GM19240 (cell line): Measurements from ENCODE around the gene IL17A.
"Not testable (repeated sequence)": the region's sequence is repeated elsewhere in the genome, so short reads cannot be mapped to it uniquely, and the experiment has no call there.

ENCODE experiments used
- DNase-seq: peaks from one replicate; pipeline ENCODE4 v3.0.0; 2011; ENCODE audit warnings: low spot score; ENCODE audit not compliant: insufficient read length

The IL17A gene

GRCh38 chr6:52162940-52163908 lies 23.0 kb upstream of the IL17A start:
- no peak for DNase-seq

DNA sequence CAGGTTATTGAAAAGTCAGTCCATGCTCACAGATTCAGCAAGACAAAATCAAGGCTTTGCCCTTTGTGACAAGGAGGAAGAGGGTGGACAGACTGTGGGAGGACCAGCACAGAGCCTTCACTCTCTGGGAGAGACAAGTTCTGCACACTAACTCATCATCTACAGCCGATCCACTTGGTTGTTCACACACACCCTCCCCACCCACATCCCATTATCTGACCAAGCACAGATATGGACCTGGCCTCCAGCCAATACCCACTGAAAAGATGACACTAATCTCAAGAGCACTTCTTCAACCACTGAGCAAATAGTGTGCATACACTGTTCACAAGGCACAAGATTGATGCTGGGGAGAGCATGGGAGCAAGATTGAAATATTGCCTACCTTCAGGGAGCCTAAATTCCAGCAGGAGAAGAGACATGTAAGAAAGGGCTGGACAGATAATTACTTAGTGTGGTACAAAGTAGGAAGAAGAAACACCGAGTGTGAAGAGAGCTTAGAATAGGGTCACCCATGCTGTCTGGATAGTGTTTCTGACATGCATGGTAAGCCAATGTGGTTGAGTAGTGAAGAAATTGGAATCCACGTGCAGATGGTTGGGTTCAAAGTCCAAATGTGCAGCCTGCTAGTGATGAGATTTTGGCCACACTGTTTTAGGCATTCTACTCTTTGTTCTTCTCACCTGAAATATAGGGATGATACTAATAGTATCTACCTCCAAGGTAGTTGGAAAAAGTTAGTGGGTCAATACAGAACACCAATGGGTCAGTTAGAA lies 21.7 kb upstream of the IL17A start:
- DNase-seq, result no peak

- DNase-seq, result no peak
These were observed 18.9 kb upstream of the IL17A start for GRCh38 chr6:52167267-52167666.

DNA sequence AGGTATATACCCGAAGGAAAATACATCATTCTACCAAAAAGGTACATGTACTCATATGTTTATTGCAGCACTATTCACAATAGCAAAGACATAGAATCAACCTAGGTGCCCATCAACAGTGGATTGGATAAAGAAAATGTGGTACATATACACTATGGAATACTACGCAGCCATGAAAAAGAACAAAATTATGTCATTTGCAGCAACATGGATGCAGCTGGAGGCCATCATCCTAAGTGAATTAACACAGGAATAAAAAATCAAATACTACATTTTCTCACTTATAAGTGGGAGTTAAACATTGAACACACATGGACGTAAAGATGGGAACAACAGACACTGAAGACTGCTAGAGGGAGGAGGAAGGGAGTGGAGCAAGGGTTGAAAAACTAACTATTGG lies 17.8 kb upstream of the IL17A start:
- not testable (repeated sequence) for DNase-seq

DNA sequence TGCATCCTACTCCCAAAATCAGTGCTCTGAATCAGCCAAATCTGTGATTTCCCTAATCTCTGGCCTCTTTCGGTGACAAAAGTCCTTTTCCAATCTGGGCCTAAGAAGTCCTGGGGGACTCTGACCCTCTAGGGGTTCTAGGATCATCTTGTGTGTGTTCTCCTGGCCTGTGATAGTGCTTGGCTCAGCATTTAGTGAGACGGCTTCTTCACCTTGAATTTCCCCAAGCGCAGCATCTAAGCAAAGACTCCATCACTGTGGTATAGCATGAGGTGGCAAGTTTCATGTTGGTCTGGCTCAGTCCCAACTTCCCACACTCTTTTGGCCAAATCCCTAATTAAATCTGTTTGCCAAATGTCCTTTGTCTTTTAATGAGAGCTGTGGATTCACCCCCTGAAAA lies 12.1 kb upstream of the IL17A start:
- no peak for DNase-seq

DNA sequence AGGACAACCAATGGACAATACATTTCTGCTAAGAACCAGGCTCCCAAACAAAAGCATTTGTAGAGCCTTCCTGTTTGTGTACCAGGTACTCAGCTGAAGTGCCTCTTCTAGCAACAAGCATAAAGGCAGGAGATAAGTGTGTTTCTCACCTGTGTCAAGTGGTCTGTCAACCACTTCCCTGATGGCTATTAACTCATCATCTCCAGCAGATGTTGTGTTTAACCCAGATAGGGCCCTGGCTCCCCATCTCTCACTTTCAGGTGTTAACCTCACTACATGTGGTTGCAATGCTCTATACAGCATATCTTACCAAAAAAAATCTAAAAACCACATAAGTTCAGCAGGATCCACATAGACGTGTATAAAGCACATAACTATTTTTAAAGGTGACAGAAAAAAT lies 9.6 kb upstream of the IL17A start:
- no peak for DNase-seq

DNA sequence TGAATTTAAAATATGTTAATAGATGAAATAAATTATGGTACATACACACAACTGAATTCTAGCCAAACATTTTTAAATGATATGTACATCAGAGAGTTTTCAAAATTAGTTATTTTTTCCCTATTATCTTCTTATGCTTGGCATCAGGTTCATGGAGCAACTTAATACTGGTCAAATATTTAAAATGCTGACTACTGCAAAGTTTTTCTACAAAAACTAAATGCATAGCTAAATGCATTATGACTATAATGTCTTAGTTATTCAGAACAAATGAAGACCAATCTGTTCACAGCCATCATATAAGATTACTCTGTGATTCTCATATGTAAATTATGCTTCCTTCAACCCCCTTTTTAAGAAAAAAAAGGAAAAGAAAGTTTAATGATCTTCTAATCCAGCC lies 8.2 kb upstream of the IL17A start:
- DNase-seq, result no peak

GRCh38 chr6:52180787-52181558 lies 5.2 kb upstream of the IL17A start:
- no peak for DNase-seq

DNA sequence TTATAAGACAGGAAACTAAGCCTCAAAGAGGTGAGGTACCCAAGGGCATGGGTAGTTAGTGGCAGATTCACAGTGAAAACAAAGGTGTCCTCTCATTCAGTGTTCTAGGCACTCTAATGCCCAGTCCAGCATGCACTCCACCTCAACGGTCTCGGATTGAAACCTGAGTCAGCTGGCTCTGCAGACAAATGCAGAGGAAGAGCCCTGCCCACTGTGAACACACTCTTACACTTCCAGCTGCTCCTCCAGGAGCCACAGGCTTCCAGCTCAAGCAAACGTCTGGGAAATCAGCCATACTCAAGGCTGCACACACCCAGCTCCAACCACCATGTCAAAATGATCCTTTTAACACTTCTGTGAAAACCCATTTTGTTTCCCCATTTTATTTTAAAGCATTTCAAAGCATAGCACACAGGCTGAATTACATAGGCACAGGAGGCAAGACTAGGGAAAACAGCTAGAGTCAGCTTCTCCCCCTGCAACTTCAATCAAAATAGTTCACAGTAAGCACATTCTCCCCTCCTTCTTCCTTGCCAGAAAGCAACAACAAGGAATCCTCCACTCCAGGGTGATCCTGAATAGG lies 3.0 kb upstream of the IL17A start:
- DNase-seq, result no peak

DNA sequence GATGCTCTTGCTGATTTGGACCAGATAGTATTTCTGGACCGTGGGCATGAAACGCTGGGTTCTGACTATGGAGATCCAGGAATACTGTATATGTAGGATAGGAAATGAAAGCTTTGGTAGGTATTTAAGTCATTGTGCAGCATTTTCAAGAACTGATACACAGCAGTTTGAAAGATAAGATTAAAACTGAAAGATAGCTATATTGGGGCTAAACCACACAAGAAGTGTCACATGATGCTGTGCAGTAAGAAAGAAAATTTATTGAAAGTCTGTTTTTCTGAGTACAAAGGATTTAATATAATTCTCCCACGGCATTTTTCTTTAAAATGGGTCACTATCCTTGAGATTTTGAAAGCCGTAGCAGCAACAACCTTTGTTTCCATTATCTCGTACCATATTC lies 305 bp downstream of the IL17A start:
- DNase-seq, result no peak

GRCh38 chr6:52187098-52187497 lies 923 bp downstream of the IL17A start:
- DNase-seq, result no peak

GRCh38 chr6:52189974-52190373 lies 3.8 kb downstream of the IL17A start:
- DNase-seq, result no peak

DNA sequence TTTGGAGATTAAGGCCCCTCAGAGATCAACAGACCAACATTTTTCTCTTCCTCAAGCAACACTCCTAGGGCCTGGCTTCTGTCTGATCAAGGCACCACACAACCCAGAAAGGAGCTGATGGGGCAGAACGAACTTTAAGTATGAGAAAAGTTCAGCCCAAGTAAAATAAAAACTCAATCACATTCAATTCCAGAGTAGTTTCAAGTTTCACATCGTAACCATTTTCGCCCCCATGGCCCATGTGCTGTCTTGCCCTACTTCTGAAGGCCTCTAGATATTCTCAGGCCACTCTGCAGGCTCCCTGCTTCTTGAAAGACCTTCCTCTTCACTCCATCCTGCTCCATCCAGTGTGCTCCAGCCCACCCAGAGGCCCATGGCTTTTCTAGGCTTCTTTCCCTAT lies 4.2 kb downstream of the IL17A start:
- no peak for DNase-seq

- no peak for DNase-seq
These were observed 5.6 kb downstream of the IL17A start for GRCh38 chr6:52191824-52192223.

GRCh38 chr6:52195886-52196285 lies 9.7 kb downstream of the IL17A start:
- DNase-seq, result no peak

DNA sequence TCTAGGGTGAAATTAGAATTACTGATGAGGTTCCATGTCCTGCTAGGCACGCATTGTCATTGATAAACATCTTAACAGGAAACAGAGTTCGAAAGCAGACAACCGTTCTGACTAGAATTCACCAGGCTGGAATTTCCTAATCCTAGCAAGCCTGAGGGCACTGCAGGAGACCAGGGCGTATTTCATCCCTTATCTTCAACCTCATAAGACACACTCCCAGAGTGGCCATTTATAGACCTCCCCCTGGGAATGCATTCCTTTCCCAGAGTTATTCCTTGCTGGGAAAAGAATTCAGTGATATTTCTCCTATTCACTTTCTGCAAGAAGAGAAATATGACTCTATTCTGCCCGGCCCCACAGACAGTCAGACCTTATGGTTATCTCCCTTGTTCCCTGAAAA lies 13.9 kb downstream of the IL17A start:
- DNase-seq, result not testable (repeated sequence)

- DNase-seq, result no peak
These were observed 14.9 kb downstream of the IL17A start for GRCh38 chr6:52201046-52201445.

GRCh38 chr6:52201493-52201892 lies 15.3 kb downstream of the IL17A start:
- DNase-seq, result no peak

- DNase-seq, result no peak
These were observed 20.9 kb downstream of the IL17A start for GRCh38 chr6:52207066-52207465.

GRCh38 chr6:52208612-52209011 lies 22.4 kb downstream of the IL17A start:
- no peak for DNase-seq

DNA sequence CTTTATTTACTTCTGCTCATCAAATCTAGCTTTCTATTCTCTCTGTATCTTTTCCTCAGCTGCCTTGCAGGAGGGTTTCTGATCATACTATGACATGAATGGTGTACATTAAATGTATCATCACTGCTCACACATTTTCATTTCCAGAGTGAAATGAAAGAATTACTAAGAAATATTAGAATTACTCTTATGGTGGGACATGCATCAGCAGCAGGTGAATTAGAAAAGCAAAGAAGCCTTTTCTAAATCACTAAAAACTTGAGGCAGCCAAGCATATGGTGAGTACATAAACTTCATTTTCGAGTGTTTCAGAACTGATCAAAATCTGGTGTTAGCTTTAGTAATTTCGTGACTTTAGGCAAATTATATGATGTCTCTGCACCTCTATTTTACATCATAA lies 23.6 kb downstream of the IL17A start:
- DNase-seq, result no peak
